Measurements from ENCODE around the gene MKNK2.

The MKNK2 gene

GRCh38 chr19:2056837-2057192 lies 5.8 kb upstream of the MKNK2 start:
- in situ Hi-C loops (cut with MboI; ENCODE audit: low sequenced_read_pairs, unreplicated experiment), result no loop called here
- TF ChIP-seq, protein P1, sequence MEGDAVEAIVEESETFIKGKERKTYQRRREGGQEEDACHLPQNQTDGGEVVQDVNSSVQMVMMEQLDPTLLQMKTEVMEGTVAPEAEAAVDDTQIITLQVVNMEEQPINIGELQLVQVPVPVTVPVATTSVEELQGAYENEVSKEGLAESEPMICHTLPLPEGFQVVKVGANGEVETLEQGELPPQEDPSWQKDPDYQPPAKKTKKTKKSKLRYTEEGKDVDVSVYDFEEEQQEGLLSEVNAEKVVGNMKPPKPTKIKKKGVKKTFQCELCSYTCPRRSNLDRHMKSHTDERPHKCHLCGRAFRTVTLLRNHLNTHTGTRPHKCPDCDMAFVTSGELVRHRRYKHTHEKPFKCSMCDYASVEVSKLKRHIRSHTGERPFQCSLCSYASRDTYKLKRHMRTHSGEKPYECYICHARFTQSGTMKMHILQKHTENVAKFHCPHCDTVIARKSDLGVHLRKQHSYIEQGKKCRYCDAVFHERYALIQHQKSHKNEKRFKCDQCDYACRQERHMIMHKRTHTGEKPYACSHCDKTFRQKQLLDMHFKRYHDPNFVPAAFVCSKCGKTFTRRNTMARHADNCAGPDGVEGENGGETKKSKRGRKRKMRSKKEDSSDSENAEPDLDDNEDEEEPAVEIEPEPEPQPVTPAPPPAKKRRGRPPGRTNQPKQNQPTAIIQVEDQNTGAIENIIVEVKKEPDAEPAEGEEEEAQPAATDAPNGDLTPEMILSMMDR (IDR thresholded peaks at IDR 0.05; ENCODE audit: borderline replicate concordance, control extremely low read depth, extremely low read depth, insufficient read depth, missing control alignments), result no peak
- no peak for DNase-seq (ENCODE audit: low spot score)

- in situ Hi-C loops (cut with MboI; ENCODE audit: low sequenced_read_pairs, unreplicated experiment), result no loop called here
- no peak for DNase-seq (ENCODE audit: low spot score)
- TF ChIP-seq, protein P1 (IDR thresholded peaks at IDR 0.05; ENCODE audit: borderline replicate concordance, control extremely low read depth, extremely low read depth, insufficient read depth, missing control alignments), result no peak
Measured at GRCh38 chr19:2055931-2056836, 5.1 kb upstream of the MKNK2 start.

- TF ChIP-seq, protein P1 (IDR thresholded peaks at IDR 0.05; ENCODE audit: borderline replicate concordance, control extremely low read depth, extremely low read depth, insufficient read depth, missing control alignments), result no peak
- in situ Hi-C loops (cut with MboI; ENCODE audit: low sequenced_read_pairs, unreplicated experiment), result no loop called here
- DNase-seq (ENCODE audit: low spot score), result no peak
Measured at GRCh38 chr19:2054763-2055162, 3.7 kb upstream of the MKNK2 start.

GRCh38 chr19:2053601-2054389 lies 2.8 kb upstream of the MKNK2 start:
- in situ Hi-C loops (cut with MboI; ENCODE audit: low sequenced_read_pairs, unreplicated experiment), result no loop called here
- TF ChIP-seq, protein P1 (IDR thresholded peaks at IDR 0.05; ENCODE audit: borderline replicate concordance, control extremely low read depth, extremely low read depth, insufficient read depth, missing control alignments), result no peak
- DNase-seq (ENCODE audit: low spot score), result no peak

DNA sequence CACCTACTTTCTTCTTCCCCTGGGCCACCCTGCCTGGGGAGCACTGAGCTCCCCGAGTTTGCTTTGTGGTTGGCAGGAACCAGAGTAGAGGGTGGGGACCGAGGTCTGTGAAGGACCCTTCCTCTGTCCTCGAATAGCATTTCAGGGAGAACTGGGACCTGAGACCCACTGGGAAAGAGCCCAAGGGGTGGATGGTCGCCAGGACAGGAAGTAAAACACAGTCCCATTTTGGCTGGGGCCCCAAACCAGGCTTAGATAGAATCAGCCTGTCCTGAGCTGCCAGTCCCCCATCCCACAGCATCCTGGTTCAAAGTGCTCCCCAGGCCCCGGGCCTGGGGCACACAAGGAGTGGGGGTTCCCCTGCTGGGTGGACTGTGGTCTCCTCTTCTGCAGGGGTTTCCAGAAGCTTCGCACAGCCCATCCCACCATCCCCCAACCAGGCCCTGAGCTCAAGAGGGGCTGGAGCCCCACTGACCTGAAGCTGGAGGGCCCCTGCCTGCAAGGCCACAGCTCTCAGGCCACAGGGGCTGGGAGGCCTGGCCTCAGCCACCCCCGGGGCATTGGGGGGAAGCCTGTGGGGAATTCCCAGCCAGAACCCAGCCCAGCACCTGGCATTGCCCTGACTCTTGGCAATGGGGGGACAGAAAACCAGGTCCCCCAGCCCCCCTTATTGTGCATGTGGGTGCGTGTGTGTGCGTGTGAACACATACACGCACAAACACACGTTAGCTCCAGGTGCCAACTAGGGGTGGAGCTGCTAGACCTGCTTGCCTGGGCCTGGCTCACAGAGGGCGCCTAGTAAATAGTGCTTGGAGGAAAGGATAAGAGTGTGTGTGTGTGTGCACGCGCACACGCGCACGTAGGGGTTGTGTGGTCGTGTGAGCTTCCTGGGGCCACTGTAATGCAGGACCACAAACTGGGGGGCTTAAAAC lies 995 bp upstream of the MKNK2 start:
- no peak for DNase-seq (ENCODE audit: low spot score)
- in situ Hi-C loops (cut with MboI; ENCODE audit: low sequenced_read_pairs, unreplicated experiment), result no loop called here
- TF ChIP-seq, protein P1 (IDR thresholded peaks at IDR 0.05; ENCODE audit: borderline replicate concordance, control extremely low read depth, extremely low read depth, insufficient read depth, missing control alignments), result no peak
